Astrocyte (in vitro differentiated cells and primary cell): ENCODE measurements around the gene PCSK1. TPM values are rescaled to one million over a fixed set of nuclear protein-coding genes. Genes with fewer than 3 reads are reported as not detected.
A peak's percentile ranks its signal among the peaks of the same experiment; 100 is the strongest.

ENCODE experiments used
- DNase-seq: peaks from one replicate; pipeline ENCODE4 v3.0.0-alpha.2; 2010; ENCODE audit warnings: low read depth
- FAIRE-seq: peaks from 2 replicates; lab custom pipeline; 2011; peaks lifted over from hg19 to GRCh38; lab: Jason Lieb, UNC
- H2AFZ ChIP-seq: 2 replicates; pipeline ENCODE4 v1.6.0; 2012; ENCODE audit warnings: low read depth, low read length, inconsistent platforms
- H3K27ac ChIP-seq: 2 replicates; pipeline ENCODE4 v1.5.1; 2011; ENCODE audit warnings: low read depth, low read length, inconsistent platforms
- H3K27me3 ChIP-seq: 2 replicates; pipeline ENCODE4 v1.6.0; 2011; ENCODE audit warnings: low read length, inconsistent platforms; ENCODE audit not compliant: insufficient read depth
- H3K36me3 ChIP-seq: 2 replicates; pipeline ENCODE4 v1.5.1; 2011; ENCODE audit warnings: low read length, inconsistent platforms; ENCODE audit not compliant: insufficient read depth
- H3K4me1 ChIP-seq: 2 replicates; pipeline ENCODE4 v1.5.1; 2011; ENCODE audit warnings: low read length, inconsistent platforms; ENCODE audit not compliant: insufficient read depth
- H3K4me2 ChIP-seq: 2 replicates; pipeline ENCODE4 v1.6.0; 2012; ENCODE audit warnings: low read length, inconsistent platforms
- H3K4me3 ChIP-seq: 2 replicates; pipeline ENCODE4 v1.5.1; 2011; ENCODE audit warnings: low read depth, mild to moderate bottlenecking, low read length, inconsistent platforms; ENCODE audit not compliant: insufficient read depth
- H3K79me2 ChIP-seq: 2 replicates; pipeline ENCODE4 v1.6.0; 2012; ENCODE audit warnings: mild to moderate bottlenecking, low read length, inconsistent platforms; ENCODE audit not compliant: insufficient read depth
- H3K9ac ChIP-seq: 2 replicates; pipeline ENCODE4 v1.6.0; 2012; ENCODE audit warnings: mild to moderate bottlenecking, low read length, inconsistent platforms
- H3K9me3 ChIP-seq: 2 replicates; pipeline ENCODE4 v1.5.1; 2012; ENCODE audit warnings: low read depth, mild to moderate bottlenecking, low read length, inconsistent platforms; ENCODE audit not compliant: insufficient read depth
- H4K20me1 ChIP-seq: 2 replicates; pipeline ENCODE4 v1.6.0; 2012; ENCODE audit warnings: low read length, inconsistent platforms; ENCODE audit not compliant: insufficient read depth
- H3K27ac Mint-ChIP-seq: one replicate; pipeline ENCODE4 v1.8.0; 2021; ENCODE audit warnings: mild to moderate bottlenecking, mixed read lengths; ENCODE audit not compliant: unreplicated experiment
- H3K27me3 Mint-ChIP-seq: one replicate; pipeline ENCODE4 v1.8.0; 2021; ENCODE audit warnings: low read depth, mixed read lengths; ENCODE audit not compliant: unreplicated experiment
- H3K36me3 Mint-ChIP-seq: one replicate; pipeline ENCODE4 v1.8.0; 2021; ENCODE audit warnings: low read depth, mixed read lengths; ENCODE audit not compliant: unreplicated experiment
- H3K4me1 Mint-ChIP-seq: one replicate; pipeline ENCODE4 v1.8.0; 2021; ENCODE audit warnings: low read depth, mixed read lengths; ENCODE audit not compliant: unreplicated experiment
- H3K4me3 Mint-ChIP-seq: one replicate; pipeline ENCODE4 v1.8.0; 2021; ENCODE audit warnings: mild to moderate bottlenecking, moderate library complexity, mixed read lengths; ENCODE audit not compliant: unreplicated experiment
- H3K9me3 Mint-ChIP-seq: one replicate; pipeline ENCODE4 v1.8.0; 2021; ENCODE audit warnings: mild to moderate bottlenecking, mixed read lengths; ENCODE audit not compliant: unreplicated experiment
- CTCF ChIP-seq: IDR thresholded peaks from 2 replicates; pipeline ENCODE4 v1.5.1; 2011; ENCODE audit warnings: low read depth, mild to moderate bottlenecking, inconsistent platforms, low read length, moderate library complexity; ENCODE audit not compliant: insufficient read depth
- EZH2 ChIP-seq: IDR thresholded peaks from 2 replicates; pipeline ENCODE4 v1.6.1; 2012; ENCODE audit warnings: mild to moderate bottlenecking, low read length, inconsistent platforms; ENCODE audit not compliant: insufficient read depth
- total RNA-seq: library from RNA; stranded (reverse); gene quantifications from 2 replicates; pipeline ENCODE4 v1.2.1, GENCODE V29; 2021

Gene PCSK1
- total RNA-seq, 1 donor from 2014 or later = 0.18 TPM

- Histone ChIP-seq H3K4me1 (peaks cover 17% of the 10 kb centered on the region), H3K27me3 (peaks cover 7% of the 10 kb centered on the region), H3K36me3 (no peaks in the 10 kb centered on the region), H3K4me2 (no peak overlapping the region), H3K79me2 (no peaks in the 10 kb centered on the region), H3K4me3 (no peak overlapping the region), H4K20me1 (no peaks in the 10 kb centered on the region), H3K9me3 (no peaks in the 10 kb centered on the region), H2AFZ (no peak overlapping the region), H3K9ac (no peak overlapping the region), H3K27ac (no peak overlapping the region)
- H3K27ac Mint-ChIP-seq = no peak overlapping the region
- no peak for TF ChIP-seq CTCF
- no peak for TF ChIP-seq EZH2
- H3K4me3 Mint-ChIP-seq = no peak overlapping the region
- peaks cover 12% of the 10 kb centered on the region for H3K4me1 Mint-ChIP-seq
- DNase-seq = peak; percentile 16
- H3K9me3 Mint-ChIP-seq = no peaks in the 10 kb centered on the region
- FAIRE-seq = no peak
- peaks cover 30% of the 10 kb centered on the region for H3K27me3 Mint-ChIP-seq
- H3K36me3 Mint-ChIP-seq = no peaks in the 10 kb centered on the region
Observed at GRCh38 chr5:96427824-96428223, 5.2 kb downstream of the PCSK1 start.

- DNase-seq (peak; percentile 32), FAIRE-seq (no peak)
- H3K27me3 ChIP-seq = no peaks in the 10 kb centered on the region
- no peak overlapping the region for H3K4me2 ChIP-seq
- no peak overlapping the region for H3K27ac ChIP-seq
- H3K4me1 ChIP-seq = peaks cover 10% of the 10 kb centered on the region
- H3K36me3 ChIP-seq = no peaks in the 10 kb centered on the region
- no peaks in the 10 kb centered on the region for H3K9me3 Mint-ChIP-seq
- H4K20me1 ChIP-seq = no peaks in the 10 kb centered on the region
- peaks cover 10% of the 10 kb centered on the region for H3K4me1 Mint-ChIP-seq
- no peak overlapping the region for H3K9ac ChIP-seq
- H2AFZ ChIP-seq = no peak overlapping the region
- no peaks in the 10 kb centered on the region for H3K9me3 ChIP-seq
- H3K36me3 Mint-ChIP-seq = no peaks in the 10 kb centered on the region
- no peaks in the 10 kb centered on the region for H3K79me2 ChIP-seq
- no peak overlapping the region for H3K4me3 ChIP-seq
- peaks cover 23% of the 10 kb centered on the region for H3K27me3 Mint-ChIP-seq
- no peak for TF ChIP-seq CTCF
- no peak for TF ChIP-seq EZH2
- H3K27ac Mint-ChIP-seq = no peak overlapping the region
- H3K4me3 Mint-ChIP-seq = no peak overlapping the region
Observed at GRCh38 chr5:96426831-96427230, 6.2 kb downstream of the PCSK1 start.

- no peaks in the 10 kb centered on the region for H3K79me2 ChIP-seq
- no peak overlapping the region for H3K27ac ChIP-seq
- no peak overlapping the region for H3K9ac ChIP-seq
- no peaks in the 10 kb centered on the region for H3K9me3 ChIP-seq
- Mint-ChIP-seq H3K4me1 (no peaks in the 10 kb centered on the region), H3K27ac (no peak overlapping the region), H3K9me3 (no peaks in the 10 kb centered on the region), H3K27me3 (peaks cover 12% of the 10 kb centered on the region), H3K4me3 (no peak overlapping the region), H3K36me3 (no peaks in the 10 kb centered on the region)
- no peaks in the 10 kb centered on the region for H3K36me3 ChIP-seq
- TF ChIP-seq CTCF (no peak), EZH2 (no peak)
- H3K4me3 ChIP-seq = no peak overlapping the region
- no peaks in the 10 kb centered on the region for H3K27me3 ChIP-seq
- no peak for FAIRE-seq
- H2AFZ ChIP-seq = no peak overlapping the region
- no peak for DNase-seq
- no peaks in the 10 kb centered on the region for H3K4me1 ChIP-seq
- H4K20me1 ChIP-seq = no peaks in the 10 kb centered on the region
- no peak overlapping the region for H3K4me2 ChIP-seq
Observed at GRCh38 chr5:96425443-96425842, 7.6 kb downstream of the PCSK1 start.
